ENCODE data around the gene SHISA8. TPM values are rescaled to one million over a fixed set of nuclear protein-coding genes. Genes with fewer than 3 reads are reported as not detected.
A peak's percentile ranks its signal among the peaks of the same experiment; 100 is the strongest.

SHISA8 gene
- total and polyA plus RNA-seq, 7 donors = 0.15 to 0.26 (median 0.26) TPM; not detected in 4

- H3K4me1 ChIP-seq = peaks cover 12% of the 10 kb centered on the region
- H3K4me3 ChIP-seq = peak overlapping the region; percentile 59
- TF ChIP-seq, protein P1, sequence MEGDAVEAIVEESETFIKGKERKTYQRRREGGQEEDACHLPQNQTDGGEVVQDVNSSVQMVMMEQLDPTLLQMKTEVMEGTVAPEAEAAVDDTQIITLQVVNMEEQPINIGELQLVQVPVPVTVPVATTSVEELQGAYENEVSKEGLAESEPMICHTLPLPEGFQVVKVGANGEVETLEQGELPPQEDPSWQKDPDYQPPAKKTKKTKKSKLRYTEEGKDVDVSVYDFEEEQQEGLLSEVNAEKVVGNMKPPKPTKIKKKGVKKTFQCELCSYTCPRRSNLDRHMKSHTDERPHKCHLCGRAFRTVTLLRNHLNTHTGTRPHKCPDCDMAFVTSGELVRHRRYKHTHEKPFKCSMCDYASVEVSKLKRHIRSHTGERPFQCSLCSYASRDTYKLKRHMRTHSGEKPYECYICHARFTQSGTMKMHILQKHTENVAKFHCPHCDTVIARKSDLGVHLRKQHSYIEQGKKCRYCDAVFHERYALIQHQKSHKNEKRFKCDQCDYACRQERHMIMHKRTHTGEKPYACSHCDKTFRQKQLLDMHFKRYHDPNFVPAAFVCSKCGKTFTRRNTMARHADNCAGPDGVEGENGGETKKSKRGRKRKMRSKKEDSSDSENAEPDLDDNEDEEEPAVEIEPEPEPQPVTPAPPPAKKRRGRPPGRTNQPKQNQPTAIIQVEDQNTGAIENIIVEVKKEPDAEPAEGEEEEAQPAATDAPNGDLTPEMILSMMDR (IDR thresholded peaks at IDR 0.05) = no peak
- H3K9me3 ChIP-seq = no peaks in the 10 kb centered on the region
- no peak overlapping the region for H3K27ac ChIP-seq
- DNase-seq (no peak), ATAC-seq (peak in 2 of 4 donors; percentile 3 to 9)
- WGBS, 3 donors = 27 to 41% (median 31%) methylated on average over 48 to 55 of the region's 55 CpGs
- peaks cover 0 to 41% (median 16%) of the 10 kb centered on the region in 3 donors for H3K27me3 ChIP-seq (ENCODE audit: insufficient read depth in 3 of 3, low read length in 2 of 3)
- intact Hi-C loops (cut with DNase I) = no loop called here
- H3K36me3 ChIP-seq (ENCODE audit: insufficient read depth in 1 of 2, low read depth in 1 of 2) = peaks cover 0 to 15% of the 10 kb centered on the region in 2 donors
Measured at GRCh38 chr22:41909310-41910049, 5.4 kb downstream of the SHISA8 start.

GRCh38 chr22:41908411-41909309 is 6.2 kb downstream of the SHISA8 start:
- WGBS, 3 donors = 57 to 65% (median 58%) methylated on average over 14 of the region's 14 CpGs
- DNase-seq = no peak
- ATAC-seq = peak in 2 of 4 donors; percentile 3 to 8
- H3K4me1 ChIP-seq = peaks cover 13% of the 10 kb centered on the region
- no peak overlapping the region for H3K4me3 ChIP-seq
- H3K27ac ChIP-seq = no peak overlapping the region
- peaks cover 0 to 23% of the 10 kb centered on the region in 2 donors for H3K36me3 ChIP-seq (ENCODE audit: insufficient read depth in 1 of 2, low read depth in 1 of 2)
- TF ChIP-seq, protein P1 (IDR thresholded peaks at IDR 0.05) = no peak
- no peaks in the 10 kb centered on the region for H3K9me3 ChIP-seq
- intact Hi-C loops (cut with DNase I) = no loop called here
- peaks cover 0 to 34% (median 11%) of the 10 kb centered on the region in 3 donors for H3K27me3 ChIP-seq (ENCODE audit: insufficient read depth in 3 of 3, low read length in 2 of 3)

- Histone ChIP-seq H3K9me3 (no peaks in the 10 kb centered on the region), H3K27me3 (ENCODE audit: insufficient read depth in 3 of 3, low read length in 2 of 3) (peaks cover 0 to 25% (median 11%) of the 10 kb centered on the region in 3 donors), H3K4me3 (no peak overlapping the region), H3K27ac (no peak overlapping the region), H3K36me3 (ENCODE audit: insufficient read depth in 1 of 2, low read depth in 1 of 2) (peaks cover 0 to 31% of the 10 kb centered on the region in 2 donors), H3K4me1 (peaks cover 22% of the 10 kb centered on the region)
- ATAC-seq (no peak), DNase-seq (no peak)
- TF ChIP-seq, protein P1 (IDR thresholded peaks at IDR 0.05) = no peak
- intact Hi-C loops (cut with DNase I) = no loop called here
- WGBS, 3 donors = 78 to 83% (median 83%) methylated on average over 10 of the region's 10 CpGs
Measured at GRCh38 chr22:41907436-41908401, 7.2 kb downstream of the SHISA8 start.

- TF ChIP-seq, protein P1 (IDR thresholded peaks at IDR 0.05) = no peak
- Histone ChIP-seq H3K36me3 (ENCODE audit: insufficient read depth in 1 of 2, low read depth in 1 of 2) (peaks cover 0 to 31% of the 10 kb centered on the region in 2 donors), H3K9me3 (no peaks in the 10 kb centered on the region), H3K4me3 (no peak overlapping the region), H3K27ac (no peak overlapping the region), H3K4me1 (peaks cover 24% of the 10 kb centered on the region), H3K27me3 (ENCODE audit: insufficient read depth in 3 of 3, low read length in 2 of 3) (peaks cover 0 to 16% (median 6%) of the 10 kb centered on the region in 3 donors)
- ATAC-seq (no peak), DNase-seq (no peak)
- 86 to 92% (median 92%) methylated on average over 5 of the region's 5 CpGs for WGBS, 3 donors
- intact Hi-C loops (cut with DNase I) = no loop called here
Measured at GRCh38 chr22:41906822-41907221, 8.1 kb downstream of the SHISA8 start.
